AG09319 (cell line): ENCODE results near the gene ZCCHC24.

Experiments
- DNase-seq: peaks from one replicate; pipeline ENCODE4 v3.0.0-alpha.2; 2010; ENCODE audit warnings: low read depth; ENCODE audit errors: extremely low read depth
- CTCF ChIP-seq: IDR thresholded peaks from 2 replicates; pipeline ENCODE4 v1.5.1; 2011; ENCODE audit warnings: low read depth, mild to moderate bottlenecking, inconsistent platforms, low read length, moderate library complexity

The ZCCHC24 gene

GRCh38 chr10:79445161-79445976 is at the start of gene ZCCHC24:
Gene ZCCHC24, minus strand, starts transcription at chr10:79445624. Its CDS starts 184 bp downstream, at chr10:79445440.
- peak; percentile 98 for DNase-seq

GRCh38 chr10:79493806-79494205 is 48.4 kb upstream of the ZCCHC24 start:
- DNase-seq, result no peak
- TF ChIP-seq CTCF, result no peak

More at GRCh38 chr10:79445161-79445976, at the start of gene ZCCHC24:
- no peak for TF ChIP-seq CTCF

GRCh38 chr10:79492839-79493238 is 47.4 kb upstream of the ZCCHC24 start:
- TF ChIP-seq CTCF, result no peak
- no peak for DNase-seq

- TF ChIP-seq CTCF, result no peak
- no peak for DNase-seq
These were observed 46.8 kb upstream of the ZCCHC24 start for GRCh38 chr10:79492256-79492655.

GRCh38 chr10:79491143-79491835 is 45.9 kb upstream of the ZCCHC24 start:
- no peak for TF ChIP-seq CTCF
- no peak for DNase-seq

- TF ChIP-seq CTCF, result no peak
- DNase-seq, result no peak
These were observed 45.1 kb upstream of the ZCCHC24 start for GRCh38 chr10:79490400-79491142.
